Glomerular endothelial cell (primary cell): ENCODE data around the gene TCOF1. TPM values are rescaled to one million over a fixed set of nuclear protein-coding genes. Genes with fewer than 3 reads are reported as not detected.

Experiments used
- DNase-seq: peaks from one replicate; pipeline ENCODE4 v3.0.0-alpha.2; 2011; ENCODE audit warnings: low read depth, low spot score; ENCODE audit errors: extremely low read depth
- total RNA-seq: library from RNA; depleted of rRNA; stranded (reverse); fragments of >200 nt; gene quantifications from 2 replicates; pipeline ENCODE4 v1.2.3, GENCODE V29; 2015

Gene TCOF1, protein sequence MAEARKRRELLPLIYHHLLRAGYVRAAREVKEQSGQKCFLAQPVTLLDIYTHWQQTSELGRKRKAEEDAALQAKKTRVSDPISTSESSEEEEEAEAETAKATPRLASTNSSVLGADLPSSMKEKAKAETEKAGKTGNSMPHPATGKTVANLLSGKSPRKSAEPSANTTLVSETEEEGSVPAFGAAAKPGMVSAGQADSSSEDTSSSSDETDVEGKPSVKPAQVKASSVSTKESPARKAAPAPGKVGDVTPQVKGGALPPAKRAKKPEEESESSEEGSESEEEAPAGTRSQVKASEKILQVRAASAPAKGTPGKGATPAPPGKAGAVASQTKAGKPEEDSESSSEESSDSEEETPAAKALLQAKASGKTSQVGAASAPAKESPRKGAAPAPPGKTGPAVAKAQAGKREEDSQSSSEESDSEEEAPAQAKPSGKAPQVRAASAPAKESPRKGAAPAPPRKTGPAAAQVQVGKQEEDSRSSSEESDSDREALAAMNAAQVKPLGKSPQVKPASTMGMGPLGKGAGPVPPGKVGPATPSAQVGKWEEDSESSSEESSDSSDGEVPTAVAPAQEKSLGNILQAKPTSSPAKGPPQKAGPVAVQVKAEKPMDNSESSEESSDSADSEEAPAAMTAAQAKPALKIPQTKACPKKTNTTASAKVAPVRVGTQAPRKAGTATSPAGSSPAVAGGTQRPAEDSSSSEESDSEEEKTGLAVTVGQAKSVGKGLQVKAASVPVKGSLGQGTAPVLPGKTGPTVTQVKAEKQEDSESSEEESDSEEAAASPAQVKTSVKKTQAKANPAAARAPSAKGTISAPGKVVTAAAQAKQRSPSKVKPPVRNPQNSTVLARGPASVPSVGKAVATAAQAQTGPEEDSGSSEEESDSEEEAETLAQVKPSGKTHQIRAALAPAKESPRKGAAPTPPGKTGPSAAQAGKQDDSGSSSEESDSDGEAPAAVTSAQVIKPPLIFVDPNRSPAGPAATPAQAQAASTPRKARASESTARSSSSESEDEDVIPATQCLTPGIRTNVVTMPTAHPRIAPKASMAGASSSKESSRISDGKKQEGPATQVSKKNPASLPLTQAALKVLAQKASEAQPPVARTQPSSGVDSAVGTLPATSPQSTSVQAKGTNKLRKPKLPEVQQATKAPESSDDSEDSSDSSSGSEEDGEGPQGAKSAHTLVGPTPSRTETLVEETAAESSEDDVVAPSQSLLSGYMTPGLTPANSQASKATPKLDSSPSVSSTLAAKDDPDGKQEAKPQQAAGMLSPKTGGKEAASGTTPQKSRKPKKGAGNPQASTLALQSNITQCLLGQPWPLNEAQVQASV (N-terminal part only)
- 29.1 and 38.2 TPM in 2 replicates for total RNA-seq

GRCh38 chr5:150357326-150358260 is at the start of gene TCOF1:
TCOF1 (plus strand) TSS chr5:150357697; CDS start chr5:150357747, 50 bp downstream.
- peak; percentile 31 for DNase-seq

DNA sequence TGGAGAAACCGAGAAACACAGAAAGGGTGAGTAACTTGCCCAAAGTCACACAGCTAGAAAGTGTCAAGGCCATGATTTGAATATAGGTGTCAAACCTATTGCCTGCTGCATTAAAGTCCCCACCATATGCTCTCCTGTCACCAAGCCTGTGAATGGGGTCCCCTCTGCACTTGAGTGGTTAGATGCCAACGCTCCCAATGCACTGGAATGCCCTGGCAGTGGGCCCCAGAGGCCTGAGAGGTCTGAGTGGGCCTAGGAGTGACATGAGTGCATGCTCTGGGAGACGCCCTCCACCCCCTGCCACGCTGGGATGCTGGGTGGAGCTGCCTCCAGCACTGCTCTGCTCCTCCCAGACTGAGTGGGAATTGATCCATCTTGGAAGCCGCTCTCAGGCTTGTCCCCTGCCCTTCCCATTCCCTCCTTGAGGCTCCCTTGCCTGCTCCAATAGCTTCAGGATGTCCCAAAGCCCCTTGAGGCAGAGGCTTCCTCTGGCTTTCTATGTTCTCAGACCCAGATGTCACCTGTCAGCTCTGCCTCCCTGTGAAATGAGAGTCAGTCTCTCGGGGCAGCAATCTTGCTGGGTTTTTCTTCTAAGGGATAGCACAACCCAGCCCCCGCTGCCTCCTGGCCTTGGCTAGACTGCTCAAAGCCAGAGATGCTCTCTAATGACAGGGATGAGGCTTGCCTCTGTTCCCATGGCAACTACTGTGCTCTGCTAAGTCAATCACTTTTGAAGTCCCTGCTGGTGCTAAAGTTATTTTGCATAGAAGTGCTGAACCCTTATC is 48.2 kb upstream of the TCOF1 start:
- no peak for DNase-seq

GRCh38 chr5:150309886-150310239 is 47.6 kb upstream of the TCOF1 start:
- DNase-seq, result no peak

- no peak for DNase-seq
Observed at GRCh38 chr5:150310246-150310645, 47.3 kb upstream of the TCOF1 start.

- DNase-seq, result no peak
Observed at GRCh38 chr5:150311015-150311692, 46.3 kb upstream of the TCOF1 start.

DNA sequence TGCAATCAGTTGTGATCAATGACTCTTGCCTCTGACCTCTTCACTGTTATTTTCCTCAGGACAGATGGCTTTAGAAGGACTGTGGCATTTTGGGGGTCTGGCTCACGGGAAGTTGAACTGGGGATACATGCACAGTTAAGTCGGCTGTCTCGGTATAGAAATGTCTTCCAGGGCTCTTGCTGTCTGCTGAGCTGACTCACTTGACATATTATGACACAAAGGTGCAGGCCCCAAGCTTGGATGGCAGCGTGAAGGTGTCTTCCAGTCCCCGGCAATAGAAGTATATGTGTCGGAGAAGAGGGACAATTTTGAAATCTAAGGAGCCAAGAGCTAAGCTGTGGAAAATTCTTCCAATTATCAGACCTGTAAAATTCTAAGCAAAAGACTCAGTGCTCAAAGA is 45.0 kb upstream of the TCOF1 start:
- DNase-seq, result no peak

- no peak for DNase-seq
Observed at GRCh38 chr5:150313501-150313900, 44.0 kb upstream of the TCOF1 start.

- DNase-seq, result no peak
Observed at GRCh38 chr5:150313921-150314716, 43.4 kb upstream of the TCOF1 start.

- no peak for DNase-seq
Observed at GRCh38 chr5:150315245-150315644, 42.3 kb upstream of the TCOF1 start.

GRCh38 chr5:150316320-150316719 is 41.2 kb upstream of the TCOF1 start:
- no peak for DNase-seq

- DNase-seq, result peak; percentile 27
Observed at GRCh38 chr5:150317048-150318003, 40.2 kb upstream of the TCOF1 start.

DNA sequence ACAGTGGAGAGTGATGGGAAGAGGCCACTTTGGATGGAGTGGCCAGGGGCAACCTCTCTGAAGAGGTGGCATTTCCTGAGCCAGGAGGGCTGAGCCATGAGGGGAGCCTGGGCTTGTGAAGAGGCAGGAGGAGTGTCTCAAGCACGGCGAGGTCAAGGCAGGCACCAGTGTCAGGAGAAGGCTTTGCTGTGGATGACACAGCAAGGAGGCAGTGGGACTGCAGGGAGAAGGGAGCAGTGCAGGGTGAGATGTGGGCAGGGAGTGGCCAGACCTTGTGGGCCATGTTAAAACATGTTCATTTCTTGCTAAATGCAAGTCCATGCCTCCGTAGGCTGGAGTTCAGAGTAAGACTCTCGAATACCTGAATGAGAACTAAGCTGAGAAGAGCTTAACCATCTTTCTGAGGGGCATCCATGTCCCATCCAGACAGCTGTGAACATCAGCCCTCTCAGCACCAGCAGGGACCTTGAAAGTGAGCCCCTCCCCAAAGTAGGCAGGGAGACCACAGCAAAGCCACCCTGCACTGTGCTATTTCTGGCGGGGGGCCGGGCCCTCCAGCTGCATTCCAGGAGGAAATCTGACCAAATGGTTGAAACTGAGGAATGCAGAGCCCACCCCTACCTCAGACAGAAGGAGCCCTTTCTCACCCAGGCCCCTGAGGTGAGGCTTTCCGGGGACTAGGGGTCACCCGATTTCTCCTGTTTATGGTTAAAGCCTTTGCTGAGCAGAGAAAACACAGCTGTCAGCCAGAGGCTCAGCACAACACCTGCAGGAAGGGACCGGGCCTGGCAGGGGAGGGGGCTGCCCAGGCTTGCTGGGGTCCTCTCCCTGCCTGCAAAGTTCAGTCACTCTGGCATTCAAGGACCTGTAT is 38.6 kb upstream of the TCOF1 start:
- DNase-seq, result no peak

- no peak for DNase-seq
Observed at GRCh38 chr5:150319484-150319790, 38.1 kb upstream of the TCOF1 start.

DNA sequence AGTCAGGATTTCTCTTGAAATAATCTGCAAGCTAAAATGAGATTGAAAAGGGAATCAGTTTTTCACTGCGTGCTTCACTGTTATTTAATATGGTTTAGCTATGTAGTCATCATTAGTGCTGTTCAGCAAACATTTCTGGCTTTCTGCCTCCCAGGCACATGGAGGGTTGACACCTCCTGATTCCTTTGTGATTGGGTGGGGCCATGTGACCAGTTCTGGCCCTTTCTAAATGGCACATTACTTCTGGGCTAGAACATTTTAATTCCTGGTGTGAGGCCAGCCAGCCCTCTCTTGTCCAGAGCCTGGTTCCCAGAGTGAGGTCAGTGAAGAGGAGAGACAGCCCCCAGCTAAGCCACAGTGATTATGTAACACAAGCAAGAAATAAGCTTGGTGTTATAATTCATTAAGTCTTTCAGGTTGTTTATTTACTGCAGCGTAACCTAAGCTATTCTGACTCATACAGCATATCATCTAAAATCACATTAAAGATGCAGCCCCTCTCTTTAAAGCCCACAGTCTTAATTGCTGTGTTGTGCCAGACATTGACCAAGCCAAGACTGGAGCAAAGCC is 37.4 kb upstream of the TCOF1 start:
- no peak for DNase-seq

DNA sequence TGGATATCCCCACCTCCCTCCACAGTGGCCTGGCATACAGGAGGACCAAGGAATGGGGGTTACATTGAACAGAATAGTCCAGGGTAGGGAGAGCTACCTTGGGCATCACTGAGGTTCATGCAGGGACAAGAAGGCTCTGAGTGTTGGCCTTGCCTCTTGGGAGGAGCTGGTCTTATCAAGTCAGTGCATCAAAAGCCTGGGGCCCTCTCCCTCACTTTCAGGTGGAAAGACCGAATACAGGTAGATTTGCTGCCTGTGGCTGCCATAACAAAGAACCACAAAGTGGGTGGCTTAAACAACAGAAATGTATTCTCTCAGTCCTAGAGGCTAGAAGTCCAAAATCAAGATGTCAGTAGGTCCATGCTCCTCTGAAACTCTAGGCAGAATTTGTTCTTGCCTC is 36.3 kb upstream of the TCOF1 start:
- DNase-seq, result no peak
